Measurements from ENCODE around the gene IQSEC1. TPM values are rescaled to one million over a fixed set of nuclear protein-coding genes. Genes with fewer than 3 reads are reported as not detected.

IQSEC1 gene
- total RNA-seq, 1 donor from 2014 or later = 211 TPM

DNA sequence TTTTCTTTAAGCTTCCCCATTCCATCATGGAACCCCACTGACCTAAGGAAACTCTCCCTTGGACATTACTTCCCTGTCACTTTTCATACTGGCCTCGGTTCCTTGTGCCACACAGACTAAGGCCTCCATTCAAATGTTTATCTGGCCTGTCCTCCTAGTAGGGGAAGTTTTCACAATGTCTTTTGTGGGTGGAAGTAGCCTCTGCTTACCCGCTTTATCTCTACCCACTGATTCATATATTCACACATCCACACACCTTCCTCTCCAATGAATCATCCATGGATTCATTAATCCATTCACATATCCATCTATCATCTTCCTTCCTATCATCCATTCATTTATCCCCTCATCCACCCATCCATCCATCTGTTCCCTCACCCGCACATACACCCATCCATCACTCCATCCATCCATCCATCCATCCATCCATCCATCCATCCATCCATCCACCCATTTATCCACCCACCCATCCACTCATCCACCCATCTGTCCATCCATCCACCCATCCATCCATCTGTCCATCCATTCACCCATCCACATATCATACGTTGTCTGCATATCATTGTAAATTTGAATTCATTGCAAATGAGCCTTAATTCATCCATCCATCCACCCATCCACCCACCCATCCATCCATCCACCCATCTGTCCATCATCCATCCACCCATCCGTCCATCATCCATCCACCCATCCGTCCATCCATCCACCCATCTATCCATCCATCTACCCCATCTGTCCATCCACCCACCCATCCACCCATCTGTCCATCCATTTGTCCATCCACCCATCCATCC lies 49.1 kb downstream of the IQSEC1 start:
- peaks cover 40% of the 10 kb centered on the region for H3K27me3 Mint-ChIP-seq (ENCODE audit: unreplicated experiment)
- H3K4me3 Mint-ChIP-seq (ENCODE audit: unreplicated experiment) = peak overlapping the region; percentile 43
- H3K27ac Mint-ChIP-seq (ENCODE audit: unreplicated experiment) = peak overlapping the region; percentile 99
- DNase-seq = no peak
- no peak for TF ChIP-seq CTCF (IDR thresholded peaks at IDR 0.05; ENCODE audit: partially characterized antibody, unreplicated experiment)
- H3K4me1 Mint-ChIP-seq (ENCODE audit: low read depth, unreplicated experiment) = peaks cover 51% of the 10 kb centered on the region
- no peaks in the 10 kb centered on the region for H3K36me3 Mint-ChIP-seq (ENCODE audit: unreplicated experiment)
- H3K9me3 Mint-ChIP-seq (ENCODE audit: unreplicated experiment) = peaks cover 38% of the 10 kb centered on the region

- Mint-ChIP-seq H3K4me3 (ENCODE audit: unreplicated experiment) (peak overlapping the region; percentile 70), H3K9me3 (ENCODE audit: unreplicated experiment) (peaks cover 35% of the 10 kb centered on the region), H3K27ac (ENCODE audit: unreplicated experiment) (peak overlapping the region; percentile 99), H3K27me3 (ENCODE audit: unreplicated experiment) (peaks cover 37% of the 10 kb centered on the region), H3K36me3 (ENCODE audit: unreplicated experiment) (no peaks in the 10 kb centered on the region), H3K4me1 (ENCODE audit: low read depth, unreplicated experiment) (peaks cover 46% of the 10 kb centered on the region)
- DNase-seq = peak; percentile 77
- TF ChIP-seq CTCF (IDR thresholded peaks at IDR 0.05; ENCODE audit: partially characterized antibody, unreplicated experiment) = no peak
Observed at GRCh38 chr3:13023235-13023970, 49.8 kb downstream of the IQSEC1 start.

GRCh38 chr3:13022348-13023234 lies 50.6 kb downstream of the IQSEC1 start:
- Mint-ChIP-seq H3K27me3 (ENCODE audit: unreplicated experiment) (peaks cover 34% of the 10 kb centered on the region), H3K4me1 (ENCODE audit: low read depth, unreplicated experiment) (peaks cover 44% of the 10 kb centered on the region), H3K9me3 (ENCODE audit: unreplicated experiment) (peaks cover 34% of the 10 kb centered on the region), H3K36me3 (ENCODE audit: unreplicated experiment) (no peaks in the 10 kb centered on the region), H3K4me3 (ENCODE audit: unreplicated experiment) (peak overlapping the region; percentile 97), H3K27ac (ENCODE audit: unreplicated experiment) (peak overlapping the region; percentile 99)
- no peak for TF ChIP-seq CTCF (IDR thresholded peaks at IDR 0.05; ENCODE audit: partially characterized antibody, unreplicated experiment)
- peak; percentile 92 for DNase-seq

GRCh38 chr3:13021141-13022114 lies 51.8 kb downstream of the IQSEC1 start:
- no peaks in the 10 kb centered on the region for H3K36me3 Mint-ChIP-seq (ENCODE audit: unreplicated experiment)
- H3K27me3 Mint-ChIP-seq (ENCODE audit: unreplicated experiment) = peaks cover 46% of the 10 kb centered on the region
- H3K27ac Mint-ChIP-seq (ENCODE audit: unreplicated experiment) = peak overlapping the region; percentile 99
- peaks cover 44% of the 10 kb centered on the region for H3K9me3 Mint-ChIP-seq (ENCODE audit: unreplicated experiment)
- DNase-seq = peak; percentile 81
- peaks cover 48% of the 10 kb centered on the region for H3K4me1 Mint-ChIP-seq (ENCODE audit: low read depth, unreplicated experiment)
- no peak for TF ChIP-seq CTCF (IDR thresholded peaks at IDR 0.05; ENCODE audit: partially characterized antibody, unreplicated experiment)
- peak overlapping the region; percentile 97 for H3K4me3 Mint-ChIP-seq (ENCODE audit: unreplicated experiment)

Measured in glutamatergic neuron (in vitro differentiated cells).